Hepatocyte (in vitro differentiated cells): ENCODE results near the gene IRAK1BP1.

Experiments
- CTCF ChIP-seq: fragments of 200-600 bp; sonication (generic); IDR thresholded peaks from 2 replicates; pipeline ENCODE4 v1.5.1; 2016; ENCODE audit warnings: antibody characterized with exemption, mild to moderate bottlenecking; ENCODE audit not compliant: poor library complexity
- EZH2 ChIP-seq: fragments of 200-600 bp; sonication (generic); IDR thresholded peaks from 2 replicates; pipeline ENCODE4 v1.6.1; 2016; ENCODE audit warnings: antibody characterized with exemption, mild to moderate bottlenecking, borderline replicate concordance
- EZH2phosphoT487 ChIP-seq: fragments of 200-600 bp; sonication (generic); IDR thresholded peaks from one replicate; pipeline ENCODE4 v1.6.1; 2018; ENCODE audit warnings: antibody characterized with exemption, mild to moderate bottlenecking, low read depth, moderate library complexity; ENCODE audit not compliant: unreplicated experiment, severe bottlenecking

DNA sequence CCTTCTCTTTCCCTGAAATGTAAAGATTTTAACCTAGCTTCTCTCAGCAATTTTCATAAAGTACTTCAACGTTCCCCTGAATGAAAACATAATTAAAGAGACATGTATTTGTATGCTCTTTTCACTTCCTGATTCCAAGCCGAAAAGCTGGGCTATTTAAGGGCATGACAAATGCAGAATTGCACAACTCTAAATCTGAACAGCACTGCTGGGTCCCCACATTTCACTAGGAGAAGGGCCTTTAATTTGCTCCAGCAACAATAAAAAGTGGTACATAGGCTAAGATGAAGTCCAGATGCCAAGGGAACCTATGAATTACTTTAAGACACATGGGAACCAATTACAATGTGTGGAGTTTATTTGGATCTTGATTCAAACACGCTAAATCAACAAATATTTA, 42.0 kb downstream of the IRAK1BP1 start:
- no peak for TF ChIP-seq CTCF
- no peak for TF ChIP-seq EZH2phosphoT487
- TF ChIP-seq EZH2: no peak
